Natural killer cell (primary cell): ENCODE data around the gene DNALI1. TPM values are rescaled to one million over a fixed set of nuclear protein-coding genes. Genes with fewer than 3 reads are reported as not detected.

Source experiments
- ATAC-seq, 3 donors: fragments of 150-1000 bp in 2 of 3; fragments of 200-7000 bp in 1 of 3; cut with Tn5 transposase; 1 replicate in 1 of 3; 2 replicates in 2 of 3; pipeline ENCODE4 v1.10.0; 2021; ENCODE audit warnings: mild to moderate bottlenecking in 2 of 3, moderate library complexity in 2 of 3
- DNase-seq, 2 donors: peaks; one replicate each; pipeline versions ENCODE4 v3.0.0 to v3.0.0-alpha.2; 2013 to 2021; ENCODE audit warnings: mixed read lengths in 1 of 2
- H3K27ac ChIP-seq: one replicate; pipeline ENCODE4 v1.5.1; 2013; ENCODE audit warnings: mild to moderate bottlenecking, low read length
- H3K27me3 ChIP-seq: one replicate; pipeline ENCODE4 v1.6.1; 2013; ENCODE audit warnings: low read length; ENCODE audit not compliant: control insufficient read depth, insufficient read depth
- H3K36me3 ChIP-seq: one replicate; pipeline ENCODE4 v1.6.1; 2013; ENCODE audit warnings: low read length; ENCODE audit not compliant: control insufficient read depth, insufficient read depth
- H3K4me1 ChIP-seq: one replicate; pipeline ENCODE4 v1.6.1; 2013; ENCODE audit warnings: low read length; ENCODE audit not compliant: control insufficient read depth, insufficient read depth
- H3K4me3 ChIP-seq: one replicate; pipeline ENCODE4 v1.5.1; 2013; ENCODE audit warnings: low read length
- H3K9me3 ChIP-seq: one replicate; pipeline ENCODE4 v1.6.1; 2013; ENCODE audit warnings: low read length; ENCODE audit not compliant: control insufficient read depth, insufficient read depth
- H3K27ac Mint-ChIP-seq, 2 donors: one replicate each; pipeline ENCODE4 v1.8.0; 2022; ENCODE audit warnings: mild to moderate bottlenecking in 2 of 2, mixed read lengths in 2 of 2, moderate library complexity in 1 of 2
- H3K27me3 Mint-ChIP-seq, 2 donors: one replicate each; pipeline ENCODE4 v1.8.0; 2022; ENCODE audit warnings: low read depth in 2 of 2, mixed read lengths in 2 of 2
- H3K36me3 Mint-ChIP-seq: one replicate; pipeline ENCODE4 v1.8.0; 2022; ENCODE audit warnings: mixed read lengths
- H3K4me1 Mint-ChIP-seq, 2 donors: one replicate each; pipeline ENCODE4 v1.8.0; 2022; ENCODE audit warnings: mixed read lengths in 2 of 2
- H3K4me3 Mint-ChIP-seq: one replicate; pipeline ENCODE4 v1.8.0; 2022; ENCODE audit warnings: mild to moderate bottlenecking, moderate library complexity, mixed read lengths
- H3K9me3 Mint-ChIP-seq, 2 donors: one replicate each; pipeline ENCODE4 v1.8.0; 2022; ENCODE audit warnings: mixed read lengths in 2 of 2
- CTCF ChIP-seq: fragments of 200-600 bp; IDR thresholded peaks from one replicate; pipeline ENCODE4 v1.8.0; 2022; ENCODE audit warnings: antibody characterized with exemption
- WGBS: methylation state at CpG from one replicate; pipeline ENCODE4 v1.1.7; 2013; ENCODE audit warnings: missing lambda C conversion rate; ENCODE audit not compliant: insufficient coverage; 5-methylcytosine and 5-hydroxymethylcytosine counted together
- intact Hi-C: fragments of 100-400 bp; cut with micrococcal nuclease; formaldehyde crosslinking; loops from one replicate; pipeline ENCODE4 v1.14.2; 2022
- total RNA-seq, 4 donors: library from RNA; stranded (reverse); fragments of 120-200 nt in 1 of 4; gene quantifications; one replicate each; pipeline versions ENCODE4 v1.2.3 to v1.2.4, GENCODE V29; 2013 to 2022

The DNALI1 gene
- under 1 TPM in 1 of 3 donors, not detected in 2; 0.09 TPM for total RNA-seq
- total RNA-seq (2013) = 0.16 TPM

- DNase-seq (peak in 1 of 2 donors; percentile 38), ATAC-seq (no peak)
- no peaks in the 10 kb centered on the region for H3K27me3 ChIP-seq
- H3K9me3 Mint-ChIP-seq = no peaks in the 10 kb centered on the region
- peaks cover 15% of the 10 kb centered on the region for H3K4me1 ChIP-seq
- H3K4me1 Mint-ChIP-seq = peaks cover 25% of the 10 kb centered on the region in 2 donors
- WGBS = 45% methylated on average over 31 of the region's 31 CpGs
- intact Hi-C loops = no loop called here
- no peak within 1 kb of the TSS for H3K4me3 ChIP-seq
- H3K36me3 Mint-ChIP-seq = no peaks in the 10 kb centered on the region
- H3K4me3 Mint-ChIP-seq = no peak within 1 kb of the TSS
- H3K36me3 ChIP-seq = peaks cover 4% of the 10 kb centered on the region
- no peak within 1 kb of the TSS for H3K27ac ChIP-seq
- no peak for TF ChIP-seq CTCF
- no peak within 1 kb of the TSS for H3K27ac Mint-ChIP-seq
- peaks cover 0 to 2% of the 10 kb centered on the region in 2 donors for H3K27me3 Mint-ChIP-seq
- H3K9me3 ChIP-seq = no peaks in the 10 kb centered on the region
Observed at GRCh38 chr1:37556712-37557196, at the start of gene DNALI1. Gene DNALI1 (plus strand): TSS chr1:37556940. CDS start chr1:37556995, 55 bp downstream.

- peaks cover 14% of the 10 kb centered on the region for H3K4me1 ChIP-seq
- no peaks in the 10 kb centered on the region for H3K27me3 ChIP-seq
- no peaks in the 10 kb centered on the region for H3K36me3 Mint-ChIP-seq
- H3K36me3 ChIP-seq = peaks cover 45% of the 10 kb centered on the region
- no peak overlapping the region for H3K4me3 ChIP-seq
- DNase-seq (peak in 1 of 2 donors; percentile 12), ATAC-seq (no peak)
- WGBS = 87% methylated on average over 4 of the region's 4 CpGs
- no peak overlapping the region for H3K27ac ChIP-seq
- no peaks in the 10 kb centered on the region for H3K27me3 Mint-ChIP-seq
- H3K9me3 Mint-ChIP-seq = no peaks in the 10 kb centered on the region
- no peak overlapping the region for H3K27ac Mint-ChIP-seq
- H3K4me3 Mint-ChIP-seq = no peak overlapping the region
- peaks cover 30 to 39% of the 10 kb centered on the region in 2 donors for H3K4me1 Mint-ChIP-seq
- H3K9me3 ChIP-seq = no peaks in the 10 kb centered on the region
- intact Hi-C loops = no loop called here
- no peak for TF ChIP-seq CTCF
Observed at GRCh38 chr1:37509181-37509580, 47.6 kb upstream of the DNALI1 start.

- ATAC-seq = no peak
- H3K27me3 Mint-ChIP-seq = no peaks in the 10 kb centered on the region
- WGBS = 5% methylated on average over 26 of the region's 26 CpGs
- TF ChIP-seq CTCF = no peak
- no peaks in the 10 kb centered on the region for H3K9me3 ChIP-seq
- peak overlapping the region; percentile 89 to 97 for H3K27ac Mint-ChIP-seq
- DNase-seq = peak in 1 of 2 donors; percentile 58
- H3K9me3 Mint-ChIP-seq = no peaks in the 10 kb centered on the region
- H3K36me3 ChIP-seq = peaks cover 21% of the 10 kb centered on the region
- peak overlapping the region; percentile 98 for H3K4me3 Mint-ChIP-seq
- H3K4me1 ChIP-seq = peaks cover 21% of the 10 kb centered on the region
- H3K4me1 Mint-ChIP-seq = peaks cover 37 to 51% of the 10 kb centered on the region in 2 donors
- no peaks in the 10 kb centered on the region for H3K36me3 Mint-ChIP-seq
- no peak overlapping the region for H3K27ac ChIP-seq
- intact Hi-C loops = loop anchor here (2.0 kb wide), 2 partner anchors 35 to 41 kb away; partner anchors contain the start of gene SNIP1
- no peaks in the 10 kb centered on the region for H3K27me3 ChIP-seq
- H3K4me3 ChIP-seq = peak overlapping the region; percentile 78
Observed at GRCh38 chr1:37513795-37514349, 42.9 kb upstream of the DNALI1 start.
